OCI-LY7 (cell line): ENCODE results near the gene MYO1B.

Experiments used
- EZH2phosphoT487 ChIP-seq: fragments of 200-600 bp; sonication (generic); IDR thresholded peaks from 2 replicates; pipeline ENCODE4 v1.6.1; 2018; ENCODE audit warnings: low read depth, borderline replicate concordance, mild to moderate bottlenecking, mixed run types, antibody characterized with exemption, low read length, moderate library complexity, mixed read lengths
- TF ChIP-seq, protein P1 (sequence below): fragments of 200-600 bp; sonication (generic); conservative IDR thresholded peaks from 2 replicates; pipeline ENCODE4 v1.5.1; 2014; ENCODE audit warnings: mild to moderate bottlenecking, antibody characterized with exemption, low read length, moderate library complexity, mixed read lengths

DNA sequence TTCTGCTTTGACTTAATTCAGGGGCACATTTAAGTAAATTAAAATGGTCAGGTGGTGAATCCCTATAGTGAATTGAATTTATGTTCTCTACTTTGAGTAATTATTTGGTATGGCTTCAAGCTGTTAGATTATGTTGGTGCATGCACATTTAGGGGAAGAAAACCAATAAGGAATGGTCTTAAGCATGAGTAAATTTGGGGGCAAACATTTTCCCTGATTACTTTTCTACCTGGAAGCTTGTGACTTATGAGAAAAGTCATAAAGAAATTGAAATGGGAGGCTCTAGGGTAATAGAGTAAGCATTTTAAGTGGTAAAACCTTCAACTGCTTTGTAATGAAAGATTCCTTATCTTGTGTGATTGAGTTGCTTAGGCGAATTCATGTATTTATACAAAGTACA is 112.5 kb downstream of the MYO1B start:
- TF ChIP-seq, protein P1, sequence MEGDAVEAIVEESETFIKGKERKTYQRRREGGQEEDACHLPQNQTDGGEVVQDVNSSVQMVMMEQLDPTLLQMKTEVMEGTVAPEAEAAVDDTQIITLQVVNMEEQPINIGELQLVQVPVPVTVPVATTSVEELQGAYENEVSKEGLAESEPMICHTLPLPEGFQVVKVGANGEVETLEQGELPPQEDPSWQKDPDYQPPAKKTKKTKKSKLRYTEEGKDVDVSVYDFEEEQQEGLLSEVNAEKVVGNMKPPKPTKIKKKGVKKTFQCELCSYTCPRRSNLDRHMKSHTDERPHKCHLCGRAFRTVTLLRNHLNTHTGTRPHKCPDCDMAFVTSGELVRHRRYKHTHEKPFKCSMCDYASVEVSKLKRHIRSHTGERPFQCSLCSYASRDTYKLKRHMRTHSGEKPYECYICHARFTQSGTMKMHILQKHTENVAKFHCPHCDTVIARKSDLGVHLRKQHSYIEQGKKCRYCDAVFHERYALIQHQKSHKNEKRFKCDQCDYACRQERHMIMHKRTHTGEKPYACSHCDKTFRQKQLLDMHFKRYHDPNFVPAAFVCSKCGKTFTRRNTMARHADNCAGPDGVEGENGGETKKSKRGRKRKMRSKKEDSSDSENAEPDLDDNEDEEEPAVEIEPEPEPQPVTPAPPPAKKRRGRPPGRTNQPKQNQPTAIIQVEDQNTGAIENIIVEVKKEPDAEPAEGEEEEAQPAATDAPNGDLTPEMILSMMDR = no peak
- no peak for TF ChIP-seq EZH2phosphoT487
